ENCODE data around the gene MSMP. TPM values are rescaled to one million over a fixed set of nuclear protein-coding genes. Genes with fewer than 3 reads are reported as not detected.

The MSMP gene
- total RNA-seq, 1 experiment from 2014 or later: 0.51 TPM

Other genes starting within 250 kb of the MSMP start
- gene TESK1, start 149.0 kb downstream of the MSMP start, total RNA-seq (2014; rRNA removed; shearing (Covaris generic)): 6.1 and 9.4 TPM in 2 replicates
- gene CD72, start 135.9 kb downstream of the MSMP start, total RNA-seq (2014; rRNA removed; shearing (Covaris generic)): 1.7 TPM in 1 of 2 replicates, not detected in the other
- gene SIT1, start 103.3 kb downstream of the MSMP start, total RNA-seq (2014; rRNA removed; shearing (Covaris generic)): not detected in 2 replicates
- gene RMRP, start 96.3 kb downstream of the MSMP start, total RNA-seq (2014; rRNA removed; shearing (Covaris generic)): 3,813 and 4,416 TPM in 2 replicates
- 8.6 and 9.5 TPM in 2 replicates for gene CCDC107, start 96.0 kb downstream of the MSMP start, total RNA-seq (2014; rRNA removed; shearing (Covaris generic))
- gene ARHGEF39, start 89.1 kb downstream of the MSMP start, total RNA-seq (2014; rRNA removed; shearing (Covaris generic)): 2.9 and 4.2 TPM in 2 replicates
- gene CA9, start 80.3 kb downstream of the MSMP start, total RNA-seq (2014; rRNA removed; shearing (Covaris generic)): 0.42 TPM in 1 of 2 replicates, not detected in the other
- 793 and 977 TPM in 2 replicates for gene TPM2, start 64.4 kb downstream of the MSMP start, total RNA-seq (2014; rRNA removed; shearing (Covaris generic))
- 173 and 190 TPM in 2 replicates for gene TLN1, start 22.1 kb downstream of the MSMP start, total RNA-seq (2014; rRNA removed; shearing (Covaris generic))
- 97.9 and 104 TPM in 2 replicates for gene CREB3, start 21.6 kb downstream of the MSMP start, total RNA-seq (2014; rRNA removed; shearing (Covaris generic))
- gene GBA2, start 5.0 kb downstream of the MSMP start, total RNA-seq (2014; rRNA removed; shearing (Covaris generic)): 23.6 and 24.8 TPM in 2 replicates
- 11.7 and 16.3 TPM in 2 replicates for gene RGP1, start 5.0 kb downstream of the MSMP start, total RNA-seq (2014; rRNA removed; shearing (Covaris generic))
- 2.1 and 3.4 TPM in 2 replicates for gene NPR2, start 37.3 kb upstream of the MSMP start, total RNA-seq (2014; rRNA removed; shearing (Covaris generic))
- gene SPAG8, start 58.0 kb upstream of the MSMP start, total RNA-seq (2014; rRNA removed; shearing (Covaris generic)): 0.57 and 0.65 TPM in 2 replicates
- 72.7 and 94.8 TPM in 2 replicates for gene HINT2, start 60.8 kb upstream of the MSMP start, total RNA-seq (2014; rRNA removed; shearing (Covaris generic))
- not detected in 2 replicates for gene FAM221B, start 74.5 kb upstream of the MSMP start, total RNA-seq (2014; rRNA removed; shearing (Covaris generic))
- 1.1 and 2.0 TPM in 2 replicates for gene TMEM8B, start 75.0 kb upstream of the MSMP start, total RNA-seq (2014; rRNA removed; shearing (Covaris generic))
- gene OR13J1, start 116.1 kb upstream of the MSMP start, total RNA-seq (2014; rRNA removed; shearing (Covaris generic)): not detected in 2 replicates
- gene HRCT1, start 151.9 kb upstream of the MSMP start, total RNA-seq (2014; rRNA removed; shearing (Covaris generic)): 1.8 and 3.5 TPM in 2 replicates
- 0.06 TPM in 1 of 2 replicates, not detected in the other for gene SPAAR, start 155.2 kb upstream of the MSMP start, total RNA-seq (2014; rRNA removed; shearing (Covaris generic))
- gene OR2S2, start 203.9 kb upstream of the MSMP start, total RNA-seq (2014; rRNA removed; shearing (Covaris generic)): not detected in 2 replicates

Measured in Daoy (cell line).